ENCODE data around the gene RIT1. TPM values are rescaled to one million over a fixed set of nuclear protein-coding genes. Genes with fewer than 3 reads are reported as not detected.

Gene RIT1
- total RNA-seq, 1 donor from 2014 or later: 41.7 TPM

- peak; percentile 97 for DNase-seq (ENCODE audit: low spot score)
These were observed 53.9 kb downstream of the RIT1 start, which contains the start of gene GON4L for GRCh38 chr1:155856975-155857930. TSS of gene GON4L (minus strand) at chr1:155857214. CDS start at chr1:155853780, 3,434 bp downstream.

GRCh38 chr1:155856257-155856974 lies 54.7 kb downstream of the RIT1 start:
- DNase-seq (ENCODE audit: low spot score): no peak

GRCh38 chr1:155850345-155850744 lies 60.8 kb downstream of the RIT1 start:
- no peak for DNase-seq (ENCODE audit: low spot score)

GRCh38 chr1:155847823-155848529 lies 63.2 kb downstream of the RIT1 start:
- no peak for DNase-seq (ENCODE audit: low spot score)

Other genes with a start within 250 kb of the RIT1 start
- gene YY1AP1, start 222.6 kb downstream of the RIT1 start, total RNA-seq (ENCODE audit: insufficient read depth, low replicate concordance): 266 TPM
- gene DAP3, start 222.3 kb downstream of the RIT1 start, total RNA-seq (ENCODE audit: insufficient read depth, low replicate concordance): 149 TPM
- 90.0 TPM for gene GON4L, start 54.1 kb downstream of the RIT1 start, total RNA-seq (ENCODE audit: insufficient read depth, low replicate concordance)
- 22.4 TPM for gene SYT11, start 51.8 kb downstream of the RIT1 start, total RNA-seq (ENCODE audit: insufficient read depth, low replicate concordance)
- 40.7 TPM for gene KHDC4, start 23.1 kb upstream of the RIT1 start, total RNA-seq (ENCODE audit: insufficient read depth, low replicate concordance)
- gene RXFP4, start 30.3 kb upstream of the RIT1 start, total RNA-seq (ENCODE audit: insufficient read depth, low replicate concordance): 6.3 TPM
- gene ARHGEF2, start 67.2 kb upstream of the RIT1 start, total RNA-seq (ENCODE audit: insufficient read depth, low replicate concordance): 57.5 TPM
- 355 TPM for gene SSR2, start 109.6 kb upstream of the RIT1 start, total RNA-seq (ENCODE audit: insufficient read depth, low replicate concordance)
- gene UBQLN4, start 142.4 kb upstream of the RIT1 start, total RNA-seq (ENCODE audit: insufficient read depth, low replicate concordance): 5.3 TPM
- 17.6 TPM for gene LAMTOR2, start 143.4 kb upstream of the RIT1 start, total RNA-seq (ENCODE audit: insufficient read depth, low replicate concordance)
- 2.2 TPM for gene RAB25, start 149.8 kb upstream of the RIT1 start, total RNA-seq (ENCODE audit: insufficient read depth, low replicate concordance)
- gene MEX3A, start 171.1 kb upstream of the RIT1 start, total RNA-seq (ENCODE audit: insufficient read depth, low replicate concordance): 4.6 TPM
- gene LMNA, start 203.4 kb upstream of the RIT1 start, total RNA-seq (ENCODE audit: insufficient read depth, low replicate concordance): 422 TPM
- 11.8 TPM for gene SEMA4A, start 242.2 kb upstream of the RIT1 start, total RNA-seq (ENCODE audit: insufficient read depth, low replicate concordance)

All from umbilical cord (tissue), 2 donors.